Liver (tissue), 9 donors: ENCODE measurements around the gene SETD3. TPM values are rescaled to one million over a fixed set of nuclear protein-coding genes. Genes with fewer than 3 reads are reported as not detected.

ENCODE experiments used
- DNase-seq: peaks from one replicate; pipeline ENCODE4 v3.0.0-alpha.2; 2017; ENCODE audit warnings: low spot score
- H3K27ac ChIP-seq, 2 donors: one replicate each; pipeline ENCODE4 v1.7.0; 2013; ENCODE audit warnings: inconsistent platforms in 2 of 2, low read length in 2 of 2, control low read depth in 1 of 2, low read depth in 1 of 2, mild to moderate bottlenecking in 1 of 2
- H3K27me3 ChIP-seq, 4 donors: one replicate each; pipeline versions ENCODE4 v1.6.1 to v1.7.0; 2013; ENCODE audit warnings: low read length in 3 of 4, inconsistent platforms in 1 of 4, mild to moderate bottlenecking in 1 of 4, moderate library complexity in 1 of 4; ENCODE audit not compliant: control insufficient read depth in 4 of 4, insufficient read depth in 4 of 4
- H3K36me3 ChIP-seq, 4 donors: one replicate each; pipeline versions ENCODE4 v1.6.1 to v1.7.0; 2013; ENCODE audit warnings: low read length in 3 of 4, mild to moderate bottlenecking in 3 of 4, low read depth in 1 of 4, moderate library complexity in 1 of 4; ENCODE audit not compliant: control insufficient read depth in 4 of 4, insufficient read depth in 3 of 4
- H3K4me1 ChIP-seq, 4 donors: one replicate each; pipeline versions ENCODE4 v1.6.1 to v1.7.0; 2013; ENCODE audit warnings: low read length in 3 of 4, mild to moderate bottlenecking in 3 of 4, moderate library complexity in 1 of 4; ENCODE audit not compliant: control insufficient read depth in 4 of 4, insufficient read depth in 4 of 4
- H3K4me3 ChIP-seq, 3 donors: one replicate each; pipeline versions ENCODE4 v1.6.1 to v1.7.0; 2013; ENCODE audit warnings: low read length in 3 of 3, control low read depth in 1 of 3, low read depth in 1 of 3, mild to moderate bottlenecking in 1 of 3
- H3K9ac ChIP-seq, 2 donors: one replicate each; pipeline ENCODE4 v1.7.0; 2013; ENCODE audit warnings: low read length in 2 of 2, mild to moderate bottlenecking in 2 of 2, moderate library complexity in 2 of 2, control low read depth in 1 of 2, low read depth in 1 of 2
- H3K9me3 ChIP-seq, 4 donors: one replicate each; pipeline versions ENCODE4 v1.6.1 to v1.7.0; 2013; ENCODE audit warnings: low read length in 3 of 4; ENCODE audit not compliant: control insufficient read depth in 4 of 4
- EGR1 ChIP-seq, 2 donors: IDR thresholded peaks; 2 replicates each; pipeline ENCODE4 v1.6.1; 2016 to 2018; ENCODE audit warnings: antibody characterized with exemption in 2 of 2, low read depth in 2 of 2
- FOXA1 ChIP-seq: IDR thresholded peaks from 2 replicates; pipeline ENCODE4 v1.6.1; 2016; ENCODE audit warnings: antibody characterized with exemption
- FOXA2 ChIP-seq: IDR thresholded peaks from 2 replicates; pipeline ENCODE4 v1.6.1; 2016; ENCODE audit warnings: antibody characterized with exemption
- GABPA ChIP-seq, 2 donors: IDR thresholded peaks in 1 of 2; conservative IDR thresholded peaks in 1 of 2; 2 replicates each; pipeline ENCODE4 v1.6.1; 2016; ENCODE audit warnings: antibody characterized with exemption in 2 of 2, mild to moderate bottlenecking in 1 of 2, moderate library complexity in 1 of 2
- HNF4A ChIP-seq, 2 donors: conservative IDR thresholded peaks; 2 replicates each; pipeline ENCODE4 v1.6.1; 2016; ENCODE audit warnings: antibody characterized with exemption in 2 of 2, mild to moderate bottlenecking in 2 of 2
- HNF4G ChIP-seq: IDR thresholded peaks from 2 replicates; pipeline ENCODE4 v1.6.1; 2016; ENCODE audit warnings: antibody characterized with exemption
- JUND ChIP-seq, 2 donors: IDR thresholded peaks; 2 replicates each; pipeline ENCODE4 v1.6.1; 2016; ENCODE audit warnings: antibody characterized with exemption in 2 of 2
- MAX ChIP-seq: IDR thresholded peaks from 2 replicates; pipeline ENCODE4 v1.6.1; 2016; ENCODE audit warnings: antibody characterized with exemption
- RAD21 ChIP-seq, 2 donors: IDR thresholded peaks; 2 replicates each; pipeline ENCODE4 v1.6.1; 2016; ENCODE audit warnings: antibody characterized with exemption in 2 of 2, mild to moderate bottlenecking in 2 of 2
- RXRA ChIP-seq, 2 donors: IDR thresholded peaks; 2 replicates each; pipeline ENCODE4 v1.6.1; 2017 to 2018; ENCODE audit warnings: antibody characterized with exemption in 2 of 2, mild to moderate bottlenecking in 1 of 2
- SP1 ChIP-seq: IDR thresholded peaks from 2 replicates; pipeline ENCODE4 v1.6.1; 2018; ENCODE audit warnings: antibody characterized with exemption, mild to moderate bottlenecking
- TAF1 ChIP-seq: conservative IDR thresholded peaks from 2 replicates; pipeline ENCODE4 v1.6.1; 2016; ENCODE audit warnings: antibody characterized with exemption, mild to moderate bottlenecking
- YY1 ChIP-seq: IDR thresholded peaks from 2 replicates; pipeline ENCODE4 v1.6.1; 2016; ENCODE audit warnings: antibody characterized with exemption, mild to moderate bottlenecking
- ZBTB33 ChIP-seq: IDR thresholded peaks from 2 replicates; pipeline ENCODE4 v1.6.1; 2016; ENCODE audit warnings: antibody characterized with exemption
- WGBS: extraction: QIAGEN DNeasy Blood & Tissue Kit; methylation state at CpG from one replicate; pipeline ENCODE4 v1.1.7; 2013; 5-methylcytosine and 5-hydroxymethylcytosine counted together
- polyA plus RNA-seq, 2 donors: library from polyadenylated mRNA; stranded (reverse) in 1 of 2; unstranded in 1 of 2; fragments of 200-250 nt in 1 of 2; fragments of >200 nt in 1 of 2; fragmentation: Nextera tagmentation in 1 of 2; extraction: Ambion mirVana in 1 of 2; gene quantifications; one replicate each; pipeline versions ENCODE4 v1.2.1 to v1.2.3, GENCODE V29; 2013 to 2015
- total RNA-seq, 2 donors: library from RNA; depleted of rRNA; stranded (reverse); fragments of >200 nt; gene quantifications; one replicate each; pipeline ENCODE4 v1.2.3, GENCODE V29; 2014
- donor health status: healthy.
- donor health status: healthy.
- donor health status: healthy.
- donor health status: healthy.
- donor health status: healthy.

Gene SETD3
- total and polyA plus RNA-seq, 4 donors: 18.7 to 39.7 (median 19.4) TPM

- H3K27ac ChIP-seq: no peak overlapping the region
- 82% methylated on average over 16 of the region's 16 CpGs for WGBS
- H3K9ac ChIP-seq: no peak overlapping the region
- H3K4me1 ChIP-seq: peaks cover 8 to 20% (median 16%) of the 10 kb centered on the region in 4 donors
- H3K9me3 ChIP-seq: no peaks in the 10 kb centered on the region
- no peak overlapping the region for H3K4me3 ChIP-seq
- TF ChIP-seq TAF1 (no peak), GABPA (IDR thresholded peaks at IDR 0.05 in 1 of 2, conservative IDR thresholded peaks at IDR 0.05 in 1 of 2) (no peak), JUND (IDR thresholded peaks at IDR 0.05) (no peak), FOXA1 (no peak), EGR1 (IDR thresholded peaks at IDR 0.05; ENCODE audit: low read depth in 2 of 2) (no peak), FOXA2 (no peak), MAX (no peak), ZBTB33 (no peak), HNF4G (no peak), RXRA (IDR thresholded peaks at IDR 0.05) (no peak), YY1 (no peak), RAD21 (IDR thresholded peaks at IDR 0.05) (no peak), HNF4A (conservative IDR thresholded peaks at IDR 0.05) (no peak)
- H3K36me3 ChIP-seq: no peaks in the 10 kb centered on the region
- H3K27me3 ChIP-seq: no peaks in the 10 kb centered on the region
- no peak for DNase-seq
Observed at GRCh38 chr14:99382071-99382470, 98.6 kb downstream of the SETD3 start.

- Histone ChIP-seq H3K36me3 (no peaks in the 10 kb centered on the region), H3K27me3 (no peaks in the 10 kb centered on the region), H3K4me1 (peaks cover 8 to 20% (median 16%) of the 10 kb centered on the region in 4 donors), H3K9me3 (no peaks in the 10 kb centered on the region), H3K4me3 (no peak overlapping the region), H3K9ac (no peak overlapping the region), H3K27ac (no peak overlapping the region)
- TF ChIP-seq SP1: no peak
- DNase-seq: no peak
- 90% methylated on average over 8 of the region's 8 CpGs for WGBS
Observed at GRCh38 chr14:99381688-99382060, 99.0 kb downstream of the SETD3 start.

GRCh38 chr14:99380991-99381687 lies 99.5 kb downstream of the SETD3 start:
- H3K27ac ChIP-seq: no peak overlapping the region
- H3K4me3 ChIP-seq: no peak overlapping the region
- H3K9ac ChIP-seq: no peak overlapping the region
- DNase-seq: no peak
- H3K36me3 ChIP-seq: no peaks in the 10 kb centered on the region
- peaks cover 8 to 20% (median 16%) of the 10 kb centered on the region in 4 donors for H3K4me1 ChIP-seq
- H3K9me3 ChIP-seq: no peaks in the 10 kb centered on the region
- no peaks in the 10 kb centered on the region for H3K27me3 ChIP-seq
- TF ChIP-seq FOXA2 (no peak), RAD21 (IDR thresholded peaks at IDR 0.05) (no peak)
- WGBS: 85% methylated on average over 18 of the region's 18 CpGs
